Measurements from ENCODE around the gene DCP1A. TPM values are rescaled to one million over a fixed set of nuclear protein-coding genes. Genes with fewer than 3 reads are reported as not detected.
A peak's percentile ranks its signal among the peaks of the same experiment; 100 is the strongest.
"Not testable (repeated sequence)": the region's sequence is repeated elsewhere in the genome, so short reads cannot be mapped to it uniquely, and the experiment has no call there.

DCP1A gene
- total RNA-seq, 1 experiment from 2014 or later, result 12.7 TPM

DNA sequence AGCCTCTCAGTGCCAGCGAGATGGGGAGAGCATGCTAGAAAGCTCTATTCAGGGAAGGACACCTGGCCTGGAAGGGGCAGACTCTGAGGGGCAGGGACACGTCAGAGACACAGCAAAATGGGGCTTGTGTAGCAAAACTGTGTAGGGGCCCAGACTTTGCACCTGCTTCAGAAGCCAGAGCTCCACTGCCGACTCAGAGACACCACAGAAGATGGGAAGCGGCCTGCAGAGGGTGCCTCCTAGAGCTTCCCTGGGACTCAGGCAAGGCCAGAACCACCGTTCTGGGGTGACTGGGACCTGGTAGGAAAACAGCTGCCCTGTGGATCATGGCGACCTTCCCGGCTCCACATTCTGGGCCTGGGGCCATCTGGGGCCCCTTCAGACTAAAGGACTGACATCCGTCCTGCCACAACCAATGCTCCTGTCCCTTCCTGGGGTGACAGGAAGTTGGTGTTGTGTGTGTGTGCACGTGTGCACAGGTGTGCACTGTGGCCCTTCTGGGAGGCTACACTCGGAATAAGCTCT is 74.1 kb downstream of the DCP1A start:
- intact Hi-C loops (cut with micrococcal nuclease), result no loop called here
- no peak overlapping the region for H3K27ac ChIP-seq (ENCODE audit: low read length)
- DNase-seq (no peak), ATAC-seq (no peak)
- no peak overlapping the region for H2AFZ ChIP-seq (ENCODE audit: low read length)
- CTCF ChIA-PET, result no interaction called here
- peaks cover 21% of the 10 kb centered on the region for H3K4me1 ChIP-seq (ENCODE audit: insufficient read depth, low read length)
- no peaks in the 10 kb centered on the region for H3K79me2 ChIP-seq (ENCODE audit: low read length)
- POLR2A ChIA-PET (ENCODE audit: unreplicated experiment), result no interaction called here
- H3K4me3 ChIP-seq (ENCODE audit: low read length), result no peak overlapping the region
- no peak for TF ChIP-seq EZH2phosphoT487 (IDR thresholded peaks at IDR 0.05; ENCODE audit: borderline replicate concordance, low read length)
- no peak overlapping the region for H3K4me2 ChIP-seq (ENCODE audit: low read length)
- no peaks in the 10 kb centered on the region for H3K9me3 ChIP-seq (ENCODE audit: low read length)
- no peaks in the 10 kb centered on the region for H3K9me2 ChIP-seq (replicated peaks; ENCODE audit: low read length)
- BruUV-seq (replicated peaks), result no TSS peak
- H4K20me1 ChIP-seq (ENCODE audit: low read length), result no peaks in the 10 kb centered on the region
- no peaks in the 10 kb centered on the region for H3K36me3 ChIP-seq (ENCODE audit: low read depth, low read length)
- no peaks in the 10 kb centered on the region for H3K27me3 ChIP-seq (ENCODE audit: low read length)
- H3F3A ChIP-seq (ENCODE audit: low read length, unreplicated experiment), result no peaks in the 10 kb centered on the region
- no peak overlapping the region for H3K9ac ChIP-seq (ENCODE audit: low read length)

DNA sequence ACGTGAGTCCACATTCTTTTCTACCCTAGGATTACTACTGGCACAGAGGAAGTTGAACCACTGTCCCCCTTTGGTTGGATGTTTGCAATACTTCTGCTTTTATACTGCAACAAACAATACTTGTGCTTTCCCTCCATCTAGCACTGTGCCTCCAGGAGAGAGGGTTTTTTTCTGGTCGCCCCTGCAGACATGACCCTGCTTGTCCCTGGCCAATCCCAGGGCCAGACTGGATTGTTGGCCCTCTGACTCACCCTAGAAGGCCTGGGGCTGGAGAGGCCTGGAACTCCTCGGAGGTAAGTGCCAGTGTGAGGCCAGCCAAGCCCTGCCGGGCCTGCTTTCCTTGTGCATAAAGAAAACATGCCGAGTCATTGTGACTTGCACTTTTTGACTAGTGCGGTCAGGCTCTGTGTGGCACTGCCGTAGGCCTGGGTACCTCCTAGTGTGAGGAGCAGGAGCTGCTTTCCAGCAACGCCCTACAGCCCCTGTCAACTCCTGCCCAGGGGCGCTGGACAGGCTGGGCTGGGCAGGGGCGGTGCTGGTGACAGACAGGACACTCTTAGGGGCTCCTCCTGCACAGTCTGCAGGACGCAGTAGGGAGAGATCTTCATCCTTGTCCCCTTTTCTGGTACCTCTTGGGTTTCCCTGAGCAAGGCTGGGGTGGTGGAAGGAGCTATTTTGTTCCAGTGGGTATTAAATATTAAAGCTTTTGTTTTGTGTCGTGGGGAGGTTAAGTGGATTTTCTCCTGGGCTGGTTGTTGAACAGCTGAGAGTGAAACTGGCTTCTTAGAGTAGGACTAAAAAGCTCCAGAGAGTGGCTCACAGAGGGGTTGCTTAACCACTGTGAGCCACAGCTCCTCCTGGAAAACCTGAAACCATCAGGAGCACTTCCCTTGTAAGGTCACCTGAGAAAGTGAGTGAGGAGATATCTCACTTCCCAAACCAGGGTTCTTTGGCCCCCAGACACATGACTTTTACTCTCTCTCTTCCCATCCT is 77.2 kb downstream of the DCP1A start:
- no peaks in the 10 kb centered on the region for H3K36me3 ChIP-seq (ENCODE audit: low read depth, low read length)
- CTCF ChIA-PET, result interaction anchor here (0.6 kb wide), 1 partner anchor 33 kb away, joined by 3 read pairs; no protein-coding TSS in a partner anchor
- peak; percentile 100 for DNase-seq
- no peaks in the 10 kb centered on the region for H3K27me3 ChIP-seq (ENCODE audit: low read length)
- no peaks in the 10 kb centered on the region for H3K9me3 ChIP-seq (ENCODE audit: low read length)
- TF ChIP-seq, protein P1, sequence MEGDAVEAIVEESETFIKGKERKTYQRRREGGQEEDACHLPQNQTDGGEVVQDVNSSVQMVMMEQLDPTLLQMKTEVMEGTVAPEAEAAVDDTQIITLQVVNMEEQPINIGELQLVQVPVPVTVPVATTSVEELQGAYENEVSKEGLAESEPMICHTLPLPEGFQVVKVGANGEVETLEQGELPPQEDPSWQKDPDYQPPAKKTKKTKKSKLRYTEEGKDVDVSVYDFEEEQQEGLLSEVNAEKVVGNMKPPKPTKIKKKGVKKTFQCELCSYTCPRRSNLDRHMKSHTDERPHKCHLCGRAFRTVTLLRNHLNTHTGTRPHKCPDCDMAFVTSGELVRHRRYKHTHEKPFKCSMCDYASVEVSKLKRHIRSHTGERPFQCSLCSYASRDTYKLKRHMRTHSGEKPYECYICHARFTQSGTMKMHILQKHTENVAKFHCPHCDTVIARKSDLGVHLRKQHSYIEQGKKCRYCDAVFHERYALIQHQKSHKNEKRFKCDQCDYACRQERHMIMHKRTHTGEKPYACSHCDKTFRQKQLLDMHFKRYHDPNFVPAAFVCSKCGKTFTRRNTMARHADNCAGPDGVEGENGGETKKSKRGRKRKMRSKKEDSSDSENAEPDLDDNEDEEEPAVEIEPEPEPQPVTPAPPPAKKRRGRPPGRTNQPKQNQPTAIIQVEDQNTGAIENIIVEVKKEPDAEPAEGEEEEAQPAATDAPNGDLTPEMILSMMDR (conservative IDR thresholded peaks at IDR 0.05; ENCODE audit: low read depth, low read length), result 0 out of 2 replicates have a peak, but pooled peaks have one; percentile 8
- TF ChIP-seq EZH2phosphoT487 (IDR thresholded peaks at IDR 0.05; ENCODE audit: borderline replicate concordance, low read length), result no peak
- H3F3A ChIP-seq (ENCODE audit: low read length, unreplicated experiment), result no peaks in the 10 kb centered on the region
- H3K4me1 ChIP-seq (ENCODE audit: insufficient read depth, low read length), result peaks cover 26% of the 10 kb centered on the region
- H3K27ac ChIP-seq (ENCODE audit: low read length), result peak overlapping the region; percentile 99
- H3K4me2 ChIP-seq (ENCODE audit: low read length), result peak overlapping the region; percentile 57
- peak overlapping the region; percentile 91 for H3K9ac ChIP-seq (ENCODE audit: low read length)
- H3K4me3 ChIP-seq (ENCODE audit: low read length), result peak overlapping the region; percentile 15; the same call in 1 of the 2 replicates
- no peaks in the 10 kb centered on the region for H3K9me2 ChIP-seq (replicated peaks; ENCODE audit: low read length)
- ATAC-seq, result peak; percentile 95
- POLR2A ChIA-PET (ENCODE audit: unreplicated experiment), result no interaction called here
- no peaks in the 10 kb centered on the region for H4K20me1 ChIP-seq (ENCODE audit: low read length)
- H2AFZ ChIP-seq (ENCODE audit: low read length), result peak overlapping the region; percentile 61
- H3K79me2 ChIP-seq (ENCODE audit: low read length), result no peaks in the 10 kb centered on the region
- BruUV-seq (replicated peaks), result TSS peak; percentile 90
- intact Hi-C loops (cut with micrococcal nuclease), result no loop called here

DNA sequence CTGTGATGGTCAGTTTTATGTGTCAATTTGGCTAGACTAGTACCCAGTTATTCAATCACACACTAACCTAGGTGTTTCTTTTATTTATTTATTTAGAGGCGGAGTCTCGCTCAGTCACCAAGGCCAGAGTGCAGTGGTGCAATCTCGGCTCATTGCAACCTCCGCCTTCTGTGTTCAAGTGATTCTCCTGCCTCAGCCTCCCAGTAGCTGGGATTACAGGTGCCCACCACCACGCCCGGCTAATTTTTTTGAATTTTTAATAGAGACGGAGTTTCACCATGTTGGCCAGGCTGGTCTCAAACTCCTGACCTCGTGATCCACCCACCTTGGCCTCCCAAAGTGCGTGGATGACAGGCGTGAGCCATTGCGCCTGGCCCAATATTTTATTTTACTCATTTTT is 78.2 kb downstream of the DCP1A start:
- H3K4me2 ChIP-seq (ENCODE audit: low read length); H3K9me3 ChIP-seq (ENCODE audit: low read length); H3K27me3 ChIP-seq (ENCODE audit: low read length); H2AFZ ChIP-seq (ENCODE audit: low read length); BruUV-seq (replicated peaks); H3K36me3 ChIP-seq (ENCODE audit: low read depth, low read length); H3K9me2 ChIP-seq (replicated peaks; ENCODE audit: low read length); DNase-seq; H3K4me3 ChIP-seq (ENCODE audit: low read length); H3F3A ChIP-seq (ENCODE audit: low read length, unreplicated experiment); H4K20me1 ChIP-seq (ENCODE audit: low read length); intact Hi-C loops (cut with micrococcal nuclease); CTCF ChIA-PET; ATAC-seq; H3K79me2 ChIP-seq (ENCODE audit: low read length); POLR2A ChIA-PET (ENCODE audit: unreplicated experiment): not testable (repeated sequence)
- Histone ChIP-seq H3K27ac (ENCODE audit: low read length) (peak overlapping the region; percentile 99), H3K9ac (ENCODE audit: low read length) (peak overlapping the region; percentile 91), H3K4me1 (ENCODE audit: insufficient read depth, low read length) (peaks cover 36% of the 10 kb centered on the region)

All from PC-3 (cell line).